Astrocyte of the spinal cord (primary cell): ENCODE measurements around the gene FGF3.

Source experiments
- DNase-seq: peaks from one replicate; pipeline ENCODE4 v3.0.0; 2011; ENCODE audit warnings: low read depth, low spot score
- H3K4me3 ChIP-seq: 2 replicates; pipeline ENCODE4 v1.5.1; 2011; ENCODE audit warnings: low read depth, mild to moderate bottlenecking, low read length, moderate library complexity
- in situ Hi-C: cut with HindIII; loops from 2 replicates; pipeline ENCODE4 v1.10.0; 2017; ENCODE audit warnings: low sequenced_read_pairs
- TF ChIP-seq, protein P1 (sequence below): IDR thresholded peaks from 2 replicates; pipeline ENCODE4 v1.5.1; 2012; ENCODE audit warnings: low read depth, mild to moderate bottlenecking, low read length, inconsistent platforms

FGF3 gene

DNA sequence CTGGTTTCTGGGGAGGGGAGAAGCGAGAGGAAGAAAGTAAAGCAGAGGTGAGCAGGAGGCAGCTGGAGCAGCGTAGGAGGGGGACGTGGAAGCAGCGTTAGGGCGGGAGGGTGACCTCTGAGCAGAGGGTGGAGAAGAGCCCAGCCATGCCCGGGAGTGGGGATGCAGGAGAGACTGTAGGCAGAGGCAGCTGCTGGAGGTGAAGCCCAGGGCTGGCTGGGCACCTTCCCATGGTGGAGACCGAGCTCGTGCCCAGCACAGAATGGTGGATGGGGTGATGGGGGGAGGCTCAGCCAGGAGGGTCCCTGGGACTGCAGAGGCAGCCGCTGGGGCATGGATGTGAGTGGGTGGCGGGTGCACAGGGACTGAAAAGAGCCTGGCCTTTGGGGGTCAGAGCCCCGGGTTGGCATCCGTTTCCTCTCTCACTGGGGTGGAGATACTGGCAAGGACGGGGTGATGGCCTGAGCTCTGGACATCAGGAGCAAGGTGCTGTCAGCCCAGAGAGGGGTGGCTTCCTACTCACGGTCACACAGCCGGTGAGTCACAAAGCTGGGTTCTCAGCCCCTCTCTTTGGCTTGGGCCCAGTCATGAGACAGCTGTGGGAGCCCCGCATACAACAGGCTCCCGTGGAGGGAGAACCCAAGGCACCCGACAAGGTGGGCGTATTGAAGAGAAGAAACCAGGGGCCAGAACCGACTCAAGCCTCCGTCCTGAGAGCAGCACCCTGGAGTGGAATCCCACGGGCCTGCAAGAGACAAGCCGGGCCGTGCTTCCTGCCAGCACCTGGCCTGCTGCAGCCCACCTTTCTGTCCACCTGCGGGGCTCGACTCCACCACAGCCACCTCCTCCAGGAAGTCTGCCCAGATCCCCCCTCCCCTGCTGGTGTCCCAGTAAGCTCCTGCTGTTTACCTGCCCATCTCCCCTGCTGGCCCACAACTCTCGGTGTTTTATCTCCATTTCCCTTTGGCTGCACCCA, 45.8 kb upstream of the FGF3 start:
- no peak for DNase-seq
- in situ Hi-C loops: no loop called here
- H3K4me3 ChIP-seq: no peak overlapping the region
- TF ChIP-seq, protein P1, sequence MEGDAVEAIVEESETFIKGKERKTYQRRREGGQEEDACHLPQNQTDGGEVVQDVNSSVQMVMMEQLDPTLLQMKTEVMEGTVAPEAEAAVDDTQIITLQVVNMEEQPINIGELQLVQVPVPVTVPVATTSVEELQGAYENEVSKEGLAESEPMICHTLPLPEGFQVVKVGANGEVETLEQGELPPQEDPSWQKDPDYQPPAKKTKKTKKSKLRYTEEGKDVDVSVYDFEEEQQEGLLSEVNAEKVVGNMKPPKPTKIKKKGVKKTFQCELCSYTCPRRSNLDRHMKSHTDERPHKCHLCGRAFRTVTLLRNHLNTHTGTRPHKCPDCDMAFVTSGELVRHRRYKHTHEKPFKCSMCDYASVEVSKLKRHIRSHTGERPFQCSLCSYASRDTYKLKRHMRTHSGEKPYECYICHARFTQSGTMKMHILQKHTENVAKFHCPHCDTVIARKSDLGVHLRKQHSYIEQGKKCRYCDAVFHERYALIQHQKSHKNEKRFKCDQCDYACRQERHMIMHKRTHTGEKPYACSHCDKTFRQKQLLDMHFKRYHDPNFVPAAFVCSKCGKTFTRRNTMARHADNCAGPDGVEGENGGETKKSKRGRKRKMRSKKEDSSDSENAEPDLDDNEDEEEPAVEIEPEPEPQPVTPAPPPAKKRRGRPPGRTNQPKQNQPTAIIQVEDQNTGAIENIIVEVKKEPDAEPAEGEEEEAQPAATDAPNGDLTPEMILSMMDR: no peak

DNA sequence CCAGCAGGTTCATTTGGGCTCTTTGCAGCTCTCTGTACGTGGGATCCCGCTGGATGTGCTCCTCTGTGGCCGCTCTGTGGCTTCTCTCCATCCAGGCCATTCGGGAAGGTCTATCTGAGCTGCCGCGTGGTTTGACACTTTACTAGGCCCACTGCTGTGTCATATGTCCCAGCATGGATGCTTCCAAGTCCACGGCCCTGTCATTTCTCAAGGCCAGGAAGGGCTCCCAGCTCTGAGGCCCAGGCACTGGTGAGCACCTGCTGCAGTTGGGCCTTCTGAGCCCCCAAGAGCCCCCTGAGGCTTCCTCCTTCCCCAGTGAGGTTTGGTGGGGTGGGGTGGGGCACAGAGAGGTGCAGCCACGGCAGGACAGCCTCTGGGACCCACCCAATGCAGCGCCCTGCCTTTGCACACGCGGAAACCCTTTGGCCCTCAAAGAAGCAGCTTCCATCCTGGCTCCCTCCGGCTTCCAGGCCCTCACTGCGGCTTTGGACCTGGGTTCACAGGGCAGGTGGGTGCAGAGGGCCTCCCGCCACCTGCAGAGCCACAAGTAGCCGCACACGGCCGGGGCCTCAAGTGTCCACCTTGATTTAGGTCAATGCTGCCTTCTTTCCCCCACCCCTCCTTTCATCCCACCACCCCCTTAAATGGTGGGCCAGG, 44.5 kb upstream of the FGF3 start:
- in situ Hi-C loops: no loop called here
- no peak for DNase-seq
- TF ChIP-seq, protein P1: no peak
- no peak overlapping the region for H3K4me3 ChIP-seq

DNA sequence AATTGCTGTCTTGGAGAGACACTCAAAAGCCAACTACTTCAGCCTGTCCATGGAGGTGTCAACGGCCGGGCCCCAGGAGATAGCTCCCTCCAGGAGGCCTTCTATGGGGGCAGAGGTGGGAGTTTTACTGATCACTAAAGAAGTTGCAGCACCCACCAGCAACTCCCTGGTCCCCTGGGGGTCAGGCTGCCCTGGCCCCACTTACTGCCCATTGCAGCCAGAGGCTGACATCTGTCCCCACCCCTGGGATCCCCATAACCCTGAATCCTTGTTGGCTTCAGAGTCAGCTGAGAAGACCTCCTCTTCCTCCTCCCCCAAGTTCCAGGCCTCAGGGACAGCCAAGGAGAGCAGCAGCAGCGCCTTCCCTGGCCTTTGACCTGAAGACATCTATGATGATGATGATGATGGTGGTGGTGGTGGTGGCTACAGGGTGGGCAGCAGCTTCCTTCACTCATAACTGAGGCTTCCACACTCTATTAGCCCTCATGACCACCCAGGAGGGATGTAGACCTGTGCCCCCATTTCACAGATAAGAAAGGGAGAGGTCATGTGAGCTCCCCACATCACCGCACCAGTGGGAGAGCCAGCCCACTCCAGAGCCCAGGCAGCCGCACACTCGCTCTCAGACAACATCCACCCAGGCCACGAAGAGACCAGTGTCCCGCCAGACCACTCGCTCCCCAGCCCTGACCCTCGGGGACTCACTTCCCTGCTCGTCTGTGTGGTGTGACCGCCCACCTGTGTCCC, 43.8 kb upstream of the FGF3 start:
- H3K4me3 ChIP-seq: no peak overlapping the region
- no peak for DNase-seq
- TF ChIP-seq, protein P1: no peak
- in situ Hi-C loops: no loop called here

DNA sequence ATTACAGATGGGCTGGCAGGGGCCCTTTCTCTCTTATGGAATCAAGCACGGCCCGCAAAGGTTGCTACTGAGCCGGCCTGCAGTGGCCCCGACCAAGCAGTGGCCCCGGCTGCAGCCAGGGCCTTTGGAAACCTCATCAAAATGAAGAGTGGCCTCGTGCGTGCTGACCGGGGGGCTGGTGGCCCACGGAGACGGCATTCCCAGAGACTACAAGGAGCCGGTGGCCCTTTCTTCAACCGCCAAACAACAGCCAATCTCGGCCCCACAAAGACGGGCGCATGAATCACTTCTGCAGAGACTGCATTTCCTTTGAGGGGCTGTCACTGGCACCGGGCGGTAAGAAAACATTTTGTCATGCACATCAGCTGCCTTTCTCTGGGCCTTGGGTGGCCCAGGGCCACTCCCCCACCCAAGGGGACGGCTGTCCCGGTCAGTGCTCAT, 43.1 kb upstream of the FGF3 start:
- TF ChIP-seq, protein P1: no peak
- in situ Hi-C loops: no loop called here
- H3K4me3 ChIP-seq: no peak overlapping the region
- no peak for DNase-seq

DNA sequence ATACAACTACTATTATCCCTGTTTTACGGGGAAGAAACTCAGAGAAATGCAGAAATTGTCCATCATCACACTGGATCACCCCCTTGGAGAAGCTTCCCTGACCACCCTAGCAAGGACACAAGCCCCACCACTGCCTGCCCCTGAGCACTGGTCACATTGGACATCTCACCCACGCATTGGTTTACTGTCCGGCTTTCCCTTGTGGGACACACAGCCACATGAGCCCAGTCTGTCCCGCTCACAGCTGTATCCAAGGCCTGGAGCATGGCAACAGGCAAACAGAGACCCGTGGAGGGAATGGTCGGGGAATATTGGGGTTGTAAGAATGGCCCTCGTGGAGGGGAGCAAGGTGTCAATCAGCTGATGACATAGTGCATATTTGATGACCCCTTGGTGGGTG, 42.7 kb upstream of the FGF3 start:
- in situ Hi-C loops: no loop called here
- TF ChIP-seq, protein P1: no peak
- no peak for DNase-seq
- H3K4me3 ChIP-seq: no peak overlapping the region

DNA sequence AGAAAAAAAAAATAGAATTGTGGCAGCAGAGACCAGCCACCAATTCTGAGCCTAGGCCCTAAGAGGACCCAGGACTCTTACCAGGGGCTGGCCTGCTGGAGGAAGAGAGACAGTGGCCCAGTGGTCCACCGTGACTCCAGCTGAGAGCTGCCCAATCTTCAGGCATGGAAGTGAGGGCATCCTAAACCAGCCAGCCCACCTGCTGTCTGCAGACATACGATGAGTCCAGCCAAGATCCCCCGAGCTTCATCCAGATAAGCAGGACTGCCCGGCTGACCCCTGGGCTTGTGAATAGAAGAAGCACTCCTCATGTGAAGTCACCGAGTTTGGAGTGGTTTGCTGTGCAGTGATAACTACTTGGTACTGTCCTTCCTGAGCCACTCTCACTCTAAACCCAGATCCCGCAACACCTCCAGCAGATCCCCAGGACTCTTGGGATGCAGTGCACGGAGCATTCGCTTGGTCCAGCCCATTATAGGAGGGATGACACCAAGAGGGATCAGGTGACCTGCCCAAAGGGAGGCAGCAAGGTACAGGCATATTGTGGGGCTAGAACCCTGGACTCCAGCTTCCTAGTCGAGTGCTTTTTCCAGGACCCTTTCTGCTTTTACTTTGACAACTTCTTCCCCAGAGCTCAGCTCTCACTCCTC, 41.7 kb upstream of the FGF3 start:
- H3K4me3 ChIP-seq: no peak overlapping the region
- TF ChIP-seq, protein P1: no peak
- in situ Hi-C loops: no loop called here
- DNase-seq: no peak
